IMR-90 (cell line): ENCODE results near the gene MRPL41. TPM values are rescaled to one million over a fixed set of nuclear protein-coding genes. Genes with fewer than 3 reads are reported as not detected.

Experiments
- ATAC-seq: fragments of 200-7000 bp; cut with Tn5 transposase; 2 replicates; pipeline ENCODE4 v1.9.1; 2020; ENCODE audit warnings: low read depth, mild to moderate bottlenecking, moderate library complexity
- BruUV-seq: library from RNA; stranded (reverse); fragments of 400-500 nt; replicated peaks from 2 replicates; lab custom pipeline; 2021; lab: Mats Ljungman, UMichigan
- CTCF ChIA-PET: fragments of 300-600 bp; formaldehyde crosslinking; extraction: SDS; loops from one replicate; lab custom pipeline; 2021; ENCODE audit warnings: antibody characterized with exemption; lab: Yijun Ruan, JAX
- POLR2A ChIA-PET: fragments of 300-600 bp; sonication (Branson Sonifier 250); formaldehyde crosslinking; loops from one replicate; lab custom pipeline; 2022; ENCODE audit warnings: antibody characterized with exemption; ENCODE audit not compliant: unreplicated experiment; lab: Charles Lee
- DNase-seq: peaks from one replicate; pipeline ENCODE4 v3.0.0; 2013
- H2AFZ ChIP-seq: replicated peaks from 2 replicates; pipeline ENCODE3; 2013; ENCODE audit warnings: low read length, mild to moderate bottlenecking; ENCODE audit not compliant: poor library complexity
- H2AK5ac ChIP-seq: 2 replicates; pipeline ENCODE4 v1.6.1; 2013; ENCODE audit warnings: low read depth, low read length, inconsistent platforms
- H2AK9ac ChIP-seq: replicated peaks from 2 replicates; pipeline ENCODE3; 2013; ENCODE audit warnings: mild to moderate bottlenecking, low read depth, low read length, moderate library complexity; ENCODE audit not compliant: poor library complexity
- H2BK120ac ChIP-seq: 2 replicates; pipeline ENCODE4 v1.6.1; 2013; ENCODE audit warnings: low read depth, low read length, inconsistent platforms
- H2BK15ac ChIP-seq: 3 replicates; pipeline ENCODE4 v1.6.1; 2013; ENCODE audit warnings: low read depth, low read length, inconsistent platforms
- H2BK20ac ChIP-seq: 2 replicates; pipeline ENCODE4 v1.6.1; 2013; ENCODE audit warnings: low read depth, mild to moderate bottlenecking, inconsistent platforms, low read length, moderate library complexity
- H2BK5ac ChIP-seq: 2 replicates; pipeline ENCODE4 v1.6.1; 2013; ENCODE audit warnings: mild to moderate bottlenecking, low read depth, low read length, inconsistent platforms; ENCODE audit not compliant: poor library complexity, severe bottlenecking
- H3K14ac ChIP-seq: replicated peaks from 2 replicates; pipeline ENCODE4 v1.6.1; 2013; ENCODE audit warnings: low read depth, low read length, inconsistent platforms
- H3K18ac ChIP-seq: 2 replicates; pipeline ENCODE4 v1.6.1; 2013; ENCODE audit warnings: low read depth, low read length, control low read depth
- H3K23ac ChIP-seq: 2 replicates; pipeline ENCODE4 v1.6.1; 2013; ENCODE audit warnings: low read depth, low read length, inconsistent platforms
- H3K27ac ChIP-seq: 2 replicates; pipeline ENCODE4 v1.5.1; 2013; ENCODE audit warnings: mild to moderate bottlenecking, control low read depth, low read length; ENCODE audit not compliant: insufficient read depth
- H3K27me3 ChIP-seq: 2 replicates; pipeline ENCODE4 v1.6.1; 2013; ENCODE audit warnings: low read length; ENCODE audit not compliant: control insufficient read depth, insufficient read depth
- H3K36me3 ChIP-seq: 2 replicates; pipeline ENCODE4 v1.6.1; 2013; ENCODE audit warnings: low read length, mixed read lengths; ENCODE audit not compliant: control insufficient read depth, insufficient read depth
- H3K4ac ChIP-seq: 2 replicates; pipeline ENCODE4 v1.6.1; 2013; ENCODE audit warnings: low read depth, low read length, inconsistent platforms
- H3K4me1 ChIP-seq: 2 replicates; pipeline ENCODE4 v1.6.1; 2013; ENCODE audit warnings: low read length, mixed read lengths; ENCODE audit not compliant: control insufficient read depth, insufficient read depth
- H3K4me2 ChIP-seq: 2 replicates; pipeline ENCODE4 v1.6.1; 2013; ENCODE audit warnings: low read depth, mild to moderate bottlenecking, control low read depth, low read length, moderate library complexity
- H3K4me3 ChIP-seq: 2 replicates; pipeline ENCODE4 v1.5.1; 2013; ENCODE audit warnings: low read depth, mild to moderate bottlenecking, control low read depth, low read length, moderate library complexity; ENCODE audit not compliant: insufficient read depth
- H3K56ac ChIP-seq: 2 replicates; pipeline ENCODE4 v1.6.1; 2013; ENCODE audit warnings: low read length, inconsistent platforms; ENCODE audit not compliant: insufficient read depth; ENCODE audit errors: extremely low read depth
- H3K79me1 ChIP-seq, 2 experiments: 2 replicates each; pipeline ENCODE4 v1.6.1; 2013; ENCODE audit warnings: low read length in 2 of 2, inconsistent platforms in 1 of 2, low read depth in 1 of 2
- H3K9ac ChIP-seq: 2 replicates; pipeline ENCODE4 v1.6.1; 2013; ENCODE audit warnings: low read depth, low read length, control low read depth
- H3K9me1 ChIP-seq: 2 replicates; pipeline ENCODE4 v1.6.1; 2013; ENCODE audit warnings: low read length, inconsistent platforms; ENCODE audit not compliant: insufficient read depth
- H3K9me3 ChIP-seq: 2 replicates; pipeline ENCODE4 v1.6.1; 2013; ENCODE audit warnings: low read length; ENCODE audit not compliant: control insufficient read depth, insufficient read depth
- H4K20me1 ChIP-seq: 2 replicates; pipeline ENCODE4 v1.6.1; 2013; ENCODE audit warnings: low read length, inconsistent platforms; ENCODE audit not compliant: insufficient read depth
- H4K5ac ChIP-seq: 2 replicates; pipeline ENCODE4 v1.6.1; 2013; ENCODE audit warnings: mild to moderate bottlenecking, low read depth, low read length, control low read depth
- H4K8ac ChIP-seq, 2 experiments: 2 replicates each; pipeline ENCODE4 v1.6.1; 2013; ENCODE audit warnings: low read depth in 2 of 2, low read length in 2 of 2, control low read depth in 1 of 2, inconsistent platforms in 1 of 2
- H4K91ac ChIP-seq: 2 replicates; pipeline ENCODE4 v1.6.1; 2013; ENCODE audit warnings: low read depth, low read length, inconsistent platforms; ENCODE audit not compliant: insufficient read depth
- BHLHE40 ChIP-seq: fragments of 150-350 bp; IDR thresholded peaks from 2 replicates; pipeline ENCODE4 v1.6.1; 2016; ENCODE audit warnings: mild to moderate bottlenecking, low read depth, low read length
- CTCF ChIP-seq: conservative IDR thresholded peaks from 2 replicates; pipeline ENCODE4 v1.5.1; 2012; ENCODE audit warnings: mild to moderate bottlenecking, low read depth, low read length, improper control_type of control experiment
- ELK1 ChIP-seq: fragments of 150-350 bp; IDR thresholded peaks from 2 replicates; pipeline ENCODE4 v1.6.1; 2016; ENCODE audit warnings: low read depth, mild to moderate bottlenecking, low read length, moderate library complexity, borderline replicate concordance
- FOS ChIP-seq: fragments of 150-350 bp; IDR thresholded peaks from 2 replicates; pipeline ENCODE4 v1.6.1; 2016; ENCODE audit warnings: low read depth, low read length
- MAZ ChIP-seq: IDR thresholded peaks from 2 replicates; pipeline ENCODE4 v1.6.1; 2012; ENCODE audit warnings: low read depth, mild to moderate bottlenecking, low read length, improper control_type of control experiment, moderate library complexity, borderline replicate concordance
- NFE2L2 ChIP-seq: fragments of 150-350 bp; IDR thresholded peaks from 2 replicates; pipeline ENCODE4 v1.6.1; 2016; ENCODE audit warnings: low read depth, mild to moderate bottlenecking, low read length
- POLR2A ChIP-seq: IDR thresholded peaks from 2 replicates; pipeline ENCODE4 v1.6.1; 2012; ENCODE audit warnings: mild to moderate bottlenecking, low read depth, low read length
- RAD21 ChIP-seq: IDR thresholded peaks from 2 replicates; pipeline ENCODE4 v1.6.1; 2012; ENCODE audit warnings: low read length, improper control_type of control experiment
- RCOR1 ChIP-seq: IDR thresholded peaks from 2 replicates; pipeline ENCODE4 v1.6.1; 2012; ENCODE audit warnings: mild to moderate bottlenecking, low read length, improper control_type of control experiment; ENCODE audit not compliant: insufficient replicate concordance
- RFX5 ChIP-seq: IDR thresholded peaks from 2 replicates; pipeline ENCODE4 v1.8.0; 2012; ENCODE audit warnings: low read depth, mild to moderate bottlenecking, low read length, moderate library complexity
- SMC3 ChIP-seq: fragments of 150-350 bp; IDR thresholded peaks from 2 replicates; pipeline ENCODE4 v1.6.1; 2016; ENCODE audit warnings: low read depth, mild to moderate bottlenecking, antibody characterized with exemption, low read length, moderate library complexity
- WGBS, 2 experiments: methylation state at CpG; one replicate each; pipeline versions ENCODE4 v1.1.5 to v1.1.7; 2013; ENCODE audit warnings: missing lambda C conversion rate in 2 of 2; ENCODE audit not compliant: insufficient read length in 1 of 2; ENCODE audit errors: extremely low coverage in 2 of 2; 5-methylcytosine and 5-hydroxymethylcytosine counted together
- dilution Hi-C: fragments of 300-500 bp; cut with HindIII; formaldehyde crosslinking; loops from one replicate; pipeline ENCODE4 v1.14.3; 2018; ENCODE audit warnings: low sequenced_read_pairs; ENCODE audit not compliant: unreplicated experiment
- in situ Hi-C: fragments of 300-500 bp; cut with MboI; formaldehyde crosslinking; loops from 3 replicates; pipeline ENCODE4 v1.14.3; 2019; ENCODE audit warnings: low sequenced_read_pairs, inconsistent platforms, mixed read lengths
- intact Hi-C: fragments of 100-400 bp; cut with micrococcal nuclease; formaldehyde crosslinking; loops from 2 replicates; pipeline ENCODE4 v1.10.0; 2022
- polyA plus RNA-seq, 3 experiments: library from polyadenylated mRNA; depleted of rRNA; stranded (reverse); fragments of >200 nt; gene quantifications; 2 replicates each; pipeline ENCODE4 v1.2.3, GENCODE V29; 2012; ENCODE audit warnings: low replicate concordance in 1 of 3
- total RNA-seq: library from RNA; depleted of rRNA; stranded (reverse); fragments of >200 nt; gene quantifications from 2 replicates; pipeline ENCODE4 v1.2.3, GENCODE V29; 2012

MRPL41 gene
- total and polyA plus RNA-seq, 2 of the 4 experiments (the other 2 are of a cell fraction), result 15.6 to 38.9 TPM

- no peak for TF ChIP-seq RCOR1
- TF ChIP-seq POLR2A, result no peak
- no peak for TF ChIP-seq RFX5
- TF ChIP-seq RAD21, result no peak
- TF ChIP-seq BHLHE40, result no peak
- no peak for TF ChIP-seq SMC3
- no peak for TF ChIP-seq CTCF
- no peak for TF ChIP-seq NFE2L2
- no peak for TF ChIP-seq FOS
- no peak for TF ChIP-seq ELK1
- no peak for TF ChIP-seq MAZ
- POLR2A ChIA-PET, result no interaction called here
Observed at GRCh38 chr9:137574192-137574591, 22.5 kb downstream of the MRPL41 start.

More at GRCh38 chr9:137574192-137574591, 22.5 kb downstream of the MRPL41 start:
- in situ Hi-C loops (no loop called here), dilution Hi-C loops (no loop called here), intact Hi-C loops (no loop called here)
- Histone ChIP-seq H3K23ac (no peak overlapping the region), H2BK15ac (no peak overlapping the region), H2BK20ac (no peak overlapping the region), H3K4me2 (no peak overlapping the region), H2AFZ (no peak overlapping the region), H4K20me1 (peaks cover 24% of the 10 kb centered on the region), H4K91ac (no peak overlapping the region), H3K36me3 (peaks cover 40% of the 10 kb centered on the region), H3K9ac (no peak overlapping the region), H3K4me1 (peaks cover 6% of the 10 kb centered on the region), H2BK5ac (no peak overlapping the region), H4K8ac (no peak overlapping the region), H3K27ac (no peak overlapping the region), H2AK9ac (no peak overlapping the region), H3K9me3 (no peaks in the 10 kb centered on the region), H2BK120ac (no peak overlapping the region), H3K9me1 (peaks cover 22% of the 10 kb centered on the region), H3K4ac (no peak overlapping the region), H3K56ac (no peak overlapping the region), H2AK5ac (no peak overlapping the region), H3K79me1 (peaks cover 56 to 75% of the 10 kb centered on the region in 2 experiments), H3K18ac (no peak overlapping the region), H3K4me3 (no peak overlapping the region), H3K27me3 (no peaks in the 10 kb centered on the region), H4K5ac (no peak overlapping the region), H3K14ac (no peak overlapping the region)
- CTCF ChIA-PET, result no interaction called here
- DNase-seq (no peak), ATAC-seq (no peak)
- 77% methylated on average over 5 of the region's 10 CpGs; no CpG with 5 or more reads in 1 of the 2 experiments for WGBS, 2 experiments
- BruUV-seq, result no TSS peak
